SK-N-SH (cell line): ENCODE results near the gene DNAJA3. TPM values are rescaled to one million over a fixed set of nuclear protein-coding genes. Genes with fewer than 3 reads are reported as not detected.

Source experiments
- CTCF ChIA-PET: fragments of 300-600, 350-600 bp; formaldehyde crosslinking; extraction: SDS; loops from one replicate; lab custom pipeline; 2021; lab: Yijun Ruan, JAX
- POLR2A ChIA-PET: fragments of 350-600 bp; sonication (Branson Sonifier 250); formaldehyde crosslinking; extraction: SDS; loops from one replicate; lab custom pipeline; 2020; ENCODE audit warnings: antibody characterized with exemption, inconsistent platforms; lab: Yijun Ruan, JAX
- DNase-seq: peaks from one replicate; pipeline ENCODE4 v3.0.0; 2012
- H2AFZ ChIP-seq: fragments of 200-600 bp; sonication (generic); 2 replicates; pipeline ENCODE4 v1.8.1; 2016; ENCODE audit warnings: antibody characterized with exemption, mild to moderate bottlenecking, low read depth
- H3F3A ChIP-seq: fragments of 200-600 bp; sonication (generic); replicated peaks from 2 replicates; pipeline ENCODE3; 2016; ENCODE audit warnings: antibody characterized with exemption, mild to moderate bottlenecking; ENCODE audit not compliant: insufficient read depth
- H3K27ac ChIP-seq, 2 experiments: fragments of 200-500 bp in 1 of 2; fragments of 200-600 bp in 1 of 2; sonication (Bioruptor generic) in 1 of 2; sonication (generic), shearing (Covaris generic) in 1 of 2; 2 replicates each; pipeline versions ENCODE4 v1.5.1 to v1.6.1; 2014 to 2016; ENCODE audit warnings: low read depth in 2 of 2, inconsistent platforms in 1 of 2, low read length in 1 of 2, mild to moderate bottlenecking in 1 of 2, mixed read lengths in 1 of 2
- H3K27me3 ChIP-seq: fragments of 200-600 bp; sonication (generic), shearing (Covaris generic); 2 replicates; pipeline ENCODE4 v1.6.1; 2016; ENCODE audit warnings: mixed run types; ENCODE audit not compliant: insufficient read depth
- H3K36me3 ChIP-seq, 2 experiments: fragments of 200-500 bp in 1 of 2; fragments of 200-600 bp in 1 of 2; sonication (Bioruptor generic) in 1 of 2; sonication (generic) in 1 of 2; replicated peaks in 1 of 2; 2 replicates each; pipeline versions ENCODE3 to v1.5.1; 2014 to 2016; ENCODE audit warnings: low read length in 1 of 2, mild to moderate bottlenecking in 1 of 2; ENCODE audit not compliant: insufficient read depth in 2 of 2, control insufficient read depth in 1 of 2
- H3K4me1 ChIP-seq, 2 experiments: fragments of 200-500 bp in 1 of 2; fragments of 200-600 bp in 1 of 2; sonication (Bioruptor generic) in 1 of 2; sonication (generic), shearing (Covaris generic) in 1 of 2; 2 replicates each; pipeline versions ENCODE4 v1.5.1 to v1.6.1; 2014 to 2016; ENCODE audit warnings: low read depth in 1 of 2, low read length in 1 of 2, mixed run types in 1 of 2; ENCODE audit not compliant: insufficient read depth in 2 of 2, control insufficient read depth in 1 of 2
- H3K4me2 ChIP-seq: fragments of 200-600 bp; sonication (generic), shearing (Covaris generic); 2 replicates; pipeline ENCODE4 v1.6.1; 2017; ENCODE audit warnings: mixed run types
- H3K4me3 ChIP-seq, 2 experiments: fragments of 200-500 bp in 1 of 2; fragments of 200-600 bp in 1 of 2; sonication (Bioruptor generic) in 1 of 2; sonication (generic), shearing (Covaris generic) in 1 of 2; 2 replicates each; pipeline versions ENCODE4 v1.5.1 to v1.8.1; 2014 to 2016; ENCODE audit warnings: low read depth in 2 of 2, inconsistent platforms in 1 of 2, low read length in 1 of 2, mild to moderate bottlenecking in 1 of 2, mixed read lengths in 1 of 2, moderate library complexity in 1 of 2
- H3K79me2 ChIP-seq: fragments of 200-600 bp; sonication (generic); 2 replicates; pipeline ENCODE4 v1.8.1; 2017; ENCODE audit warnings: mild to moderate bottlenecking; ENCODE audit not compliant: insufficient read depth
- H3K9ac ChIP-seq: fragments of 200-600 bp; sonication (generic); 2 replicates; pipeline ENCODE4 v1.6.1; 2017; ENCODE audit warnings: mixed run types
- H3K9me2 ChIP-seq: fragments of 200-600 bp; sonication (generic); 2 replicates; pipeline ENCODE4 v1.6.1; 2017; ENCODE audit warnings: mixed run types
- H3K9me3 ChIP-seq: fragments of 200-600 bp; sonication (generic); 2 replicates; pipeline ENCODE4 v1.6.1; 2017; ENCODE audit warnings: mixed run types, mild to moderate bottlenecking, moderate library complexity
- H4K20me1 ChIP-seq: fragments of 200-600 bp; sonication (generic); 2 replicates; pipeline ENCODE4 v1.6.1; 2017; ENCODE audit warnings: mild to moderate bottlenecking, mixed run types; ENCODE audit not compliant: insufficient read depth
- NRF1 ChIP-seq: IDR thresholded peaks from 2 replicates; pipeline ENCODE4 v1.6.1; 2012; ENCODE audit warnings: low read depth, mild to moderate bottlenecking, low read length
- RCOR1 ChIP-seq: fragments of 150-350 bp; IDR thresholded peaks from 2 replicates; pipeline ENCODE4 v1.6.1; 2017; ENCODE audit warnings: antibody characterized with exemption, low read length
- RXRA ChIP-seq: IDR thresholded peaks from 2 replicates; pipeline ENCODE4 v1.4.0; 2012; ENCODE audit warnings: low read depth, mild to moderate bottlenecking, borderline replicate concordance
- TCF12 ChIP-seq: IDR thresholded peaks from 2 replicates; pipeline ENCODE4 v1.4.0; 2012
- TEAD4 ChIP-seq: IDR thresholded peaks from 2 replicates; pipeline ENCODE4 v1.4.0; 2012; ENCODE audit warnings: mild to moderate bottlenecking, borderline replicate concordance; ENCODE audit not compliant: insufficient read depth
- YY1 ChIP-seq: IDR thresholded peaks from 2 replicates; pipeline ENCODE4 v1.4.0; 2012; ENCODE audit warnings: low read depth, mild to moderate bottlenecking
- ZBTB33 ChIP-seq: IDR thresholded peaks from 2 replicates; pipeline ENCODE4 v1.4.0; 2012; ENCODE audit warnings: low read depth, borderline replicate concordance
- WGBS: methylation state at CpG from one replicate; pipeline ENCODE4 v1.1.6; 2017; ENCODE audit warnings: low lambda C conversion rate; 5-methylcytosine and 5-hydroxymethylcytosine counted together
- polyA plus RNA-seq, 3 experiments: library from polyadenylated mRNA; depleted of rRNA; stranded (reverse); fragments of >200 nt; gene quantifications; 2 replicates each; pipeline ENCODE4 v1.2.3, GENCODE V29; 2012
- TF ChIP-seq, protein P1 (sequence below): IDR thresholded peaks from 2 replicates; pipeline ENCODE4; 2012
- TF ChIP-seq, protein P2 (sequence below): fragments of 150-350 bp; IDR thresholded peaks from 2 replicates; pipeline ENCODE4 v1.6.1; 2017; ENCODE audit warnings: antibody characterized with exemption, low read length, low read depth, borderline replicate concordance
- TF ChIP-seq, protein P3 (sequence below): IDR thresholded peaks from 2 replicates; pipeline ENCODE4 v1.6.1; 2012; ENCODE audit warnings: mild to moderate bottlenecking, low read depth, low read length, moderate library complexity

DNAJA3 gene
- polyA plus RNA-seq, 1 of the 3 experiments (the other 2 are of a cell fraction): 52.6 TPM

- CTCF ChIA-PET: interaction anchor here (1.5 to 1.6 kb wide), 2 partner anchors 12 to 15 kb away, joined by 4 read pairs; partner anchors contain the start of gene HMOX2
- WGBS: 94% methylated on average over 21 of the region's 27 CpGs
- Histone ChIP-seq H3K4me2 (no peak overlapping the region), H3K4me1 (peaks cover 0 to 8% of the 10 kb centered on the region in 2 experiments; a peak in 1 of 4 replicates), H3K4me3 (no peak overlapping the region), H3K9me3 (no peaks in the 10 kb centered on the region), H3K27ac (no peak overlapping the region), H3K36me3 (peaks cover 13 to 16% of the 10 kb centered on the region in 2 experiments), H3F3A (peaks cover 27% of the 10 kb centered on the region), H3K9me2 (no peaks in the 10 kb centered on the region), H3K9ac (no peak overlapping the region), H3K27me3 (no peaks in the 10 kb centered on the region), H4K20me1 (no peaks in the 10 kb centered on the region), H2AFZ (no peak overlapping the region), H3K79me2 (no peaks in the 10 kb centered on the region)
- peak; percentile 70 for DNase-seq
- POLR2A ChIA-PET: no interaction called here
- TF ChIP-seq ZBTB33: no peak
- TF ChIP-seq, protein P1, sequence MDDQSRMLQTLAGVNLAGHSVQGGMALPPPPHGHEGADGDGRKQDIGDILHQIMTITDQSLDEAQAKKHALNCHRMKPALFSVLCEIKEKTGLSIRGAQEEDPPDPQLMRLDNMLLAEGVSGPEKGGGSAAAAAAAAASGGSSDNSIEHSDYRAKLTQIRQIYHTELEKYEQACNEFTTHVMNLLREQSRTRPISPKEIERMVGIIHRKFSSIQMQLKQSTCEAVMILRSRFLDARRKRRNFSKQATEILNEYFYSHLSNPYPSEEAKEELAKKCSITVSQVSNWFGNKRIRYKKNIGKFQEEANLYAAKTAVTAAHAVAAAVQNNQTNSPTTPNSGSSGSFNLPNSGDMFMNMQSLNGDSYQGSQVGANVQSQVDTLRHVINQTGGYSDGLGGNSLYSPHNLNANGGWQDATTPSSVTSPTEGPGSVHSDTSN: no peak
- no peak for TF ChIP-seq TCF12
- TF ChIP-seq RXRA: no peak
- no peak for TF ChIP-seq YY1
- TF ChIP-seq NRF1: no peak
- TF ChIP-seq, protein P2, sequence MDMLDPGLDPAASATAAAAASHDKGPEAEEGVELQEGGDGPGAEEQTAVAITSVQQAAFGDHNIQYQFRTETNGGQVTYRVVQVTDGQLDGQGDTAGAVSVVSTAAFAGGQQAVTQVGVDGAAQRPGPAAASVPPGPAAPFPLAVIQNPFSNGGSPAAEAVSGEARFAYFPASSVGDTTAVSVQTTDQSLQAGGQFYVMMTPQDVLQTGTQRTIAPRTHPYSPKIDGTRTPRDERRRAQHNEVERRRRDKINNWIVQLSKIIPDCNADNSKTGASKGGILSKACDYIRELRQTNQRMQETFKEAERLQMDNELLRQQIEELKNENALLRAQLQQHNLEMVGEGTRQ: no peak
- TF ChIP-seq TEAD4: no peak
- TF ChIP-seq, protein P3, sequence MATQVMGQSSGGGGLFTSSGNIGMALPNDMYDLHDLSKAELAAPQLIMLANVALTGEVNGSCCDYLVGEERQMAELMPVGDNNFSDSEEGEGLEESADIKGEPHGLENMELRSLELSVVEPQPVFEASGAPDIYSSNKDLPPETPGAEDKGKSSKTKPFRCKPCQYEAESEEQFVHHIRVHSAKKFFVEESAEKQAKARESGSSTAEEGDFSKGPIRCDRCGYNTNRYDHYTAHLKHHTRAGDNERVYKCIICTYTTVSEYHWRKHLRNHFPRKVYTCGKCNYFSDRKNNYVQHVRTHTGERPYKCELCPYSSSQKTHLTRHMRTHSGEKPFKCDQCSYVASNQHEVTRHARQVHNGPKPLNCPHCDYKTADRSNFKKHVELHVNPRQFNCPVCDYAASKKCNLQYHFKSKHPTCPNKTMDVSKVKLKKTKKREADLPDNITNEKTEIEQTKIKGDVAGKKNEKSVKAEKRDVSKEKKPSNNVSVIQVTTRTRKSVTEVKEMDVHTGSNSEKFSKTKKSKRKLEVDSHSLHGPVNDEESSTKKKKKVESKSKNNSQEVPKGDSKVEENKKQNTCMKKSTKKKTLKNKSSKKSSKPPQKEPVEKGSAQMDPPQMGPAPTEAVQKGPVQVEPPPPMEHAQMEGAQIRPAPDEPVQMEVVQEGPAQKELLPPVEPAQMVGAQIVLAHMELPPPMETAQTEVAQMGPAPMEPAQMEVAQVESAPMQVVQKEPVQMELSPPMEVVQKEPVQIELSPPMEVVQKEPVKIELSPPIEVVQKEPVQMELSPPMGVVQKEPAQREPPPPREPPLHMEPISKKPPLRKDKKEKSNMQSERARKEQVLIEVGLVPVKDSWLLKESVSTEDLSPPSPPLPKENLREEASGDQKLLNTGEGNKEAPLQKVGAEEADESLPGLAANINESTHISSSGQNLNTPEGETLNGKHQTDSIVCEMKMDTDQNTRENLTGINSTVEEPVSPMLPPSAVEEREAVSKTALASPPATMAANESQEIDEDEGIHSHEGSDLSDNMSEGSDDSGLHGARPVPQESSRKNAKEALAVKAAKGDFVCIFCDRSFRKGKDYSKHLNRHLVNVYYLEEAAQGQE: no peak
- TF ChIP-seq RCOR1: no peak
Observed at GRCh38 chr16:4461250-4462085, 35.8 kb downstream of the DNAJA3 start.
